HG03520 (cell line): ENCODE results near the gene ETFA.

ENCODE experiments used
- ATAC-seq: cut with Tn5 transposase; IDR thresholded peaks from one replicate; pipeline ENCODE4 v1.9.1; 2021; ENCODE audit warnings: mild to moderate bottlenecking, moderate library complexity; ENCODE audit not compliant: unreplicated experiment

Gene ETFA

GRCh38 chr15:76311100-76311953 is at the start of gene ETFA:
Gene ETFA, minus strand, starts transcription at chr15:76311469. Its CDS starts 81 bp downstream, at chr15:76311388.
- peak; percentile 94 for ATAC-seq

GRCh38 chr15:76360416-76360815 is 49.1 kb upstream of the ETFA start:
- no peak for ATAC-seq

- ATAC-seq, result no peak
Observed at GRCh38 chr15:76359152-76359551, 47.9 kb upstream of the ETFA start.

GRCh38 chr15:76358453-76358852 is 47.2 kb upstream of the ETFA start:
- no peak for ATAC-seq

- no peak for ATAC-seq
Observed at GRCh38 chr15:76354823-76355440, 43.7 kb upstream of the ETFA start.

GRCh38 chr15:76353903-76354302 is 42.6 kb upstream of the ETFA start:
- ATAC-seq, result no peak

- no peak for ATAC-seq
Observed at GRCh38 chr15:76353023-76353577, 41.8 kb upstream of the ETFA start.

GRCh38 chr15:76349301-76350070 is 38.2 kb upstream of the ETFA start:
- no peak for ATAC-seq

- ATAC-seq, result no peak
Observed at GRCh38 chr15:76347482-76348055, 36.3 kb upstream of the ETFA start.

- ATAC-seq, result no peak
Observed at GRCh38 chr15:76346669-76347481, 35.6 kb upstream of the ETFA start.

GRCh38 chr15:76345880-76346668 is 34.8 kb upstream of the ETFA start:
- ATAC-seq, result no peak

GRCh38 chr15:76345583-76345879 is 34.3 kb upstream of the ETFA start:
- no peak for ATAC-seq

- ATAC-seq, result no peak
Observed at GRCh38 chr15:76344893-76345582, 33.8 kb upstream of the ETFA start.

- no peak for ATAC-seq
Observed at GRCh38 chr15:76343313-76343996, 32.2 kb upstream of the ETFA start.

GRCh38 chr15:76342382-76343201 is 31.3 kb upstream of the ETFA start:
- no peak for ATAC-seq

- no peak for ATAC-seq
Observed at GRCh38 chr15:76342058-76342381, 30.8 kb upstream of the ETFA start.

GRCh38 chr15:76341366-76342057 is 30.2 kb upstream of the ETFA start:
- no peak for ATAC-seq
